D341Med (cell line): ENCODE results near the gene ZNF800.

Experiments
- DNase-seq: peaks from one replicate; pipeline ENCODE4 v3.0.0; 2012; ENCODE audit warnings: low spot score

Gene ZNF800

GRCh38 chr7:127390186-127390816 is 2.2 kb downstream of the ZNF800 start:
- no peak for DNase-seq

GRCh38 chr7:127389321-127389720 is 3.2 kb downstream of the ZNF800 start:
- DNase-seq: no peak

GRCh38 chr7:127387974-127388373 is 4.5 kb downstream of the ZNF800 start:
- no peak for DNase-seq

GRCh38 chr7:127383123-127383835 is 9.2 kb downstream of the ZNF800 start:
- no peak for DNase-seq

GRCh38 chr7:127382301-127383085 is 10.0 kb downstream of the ZNF800 start:
- DNase-seq: no peak

GRCh38 chr7:127380479-127380878 is 12.0 kb downstream of the ZNF800 start:
- DNase-seq: no peak

- no peak for DNase-seq
Observed at GRCh38 chr7:127379642-127380041, 12.9 kb downstream of the ZNF800 start.

- DNase-seq: no peak
Observed at GRCh38 chr7:127378537-127378936, 14.0 kb downstream of the ZNF800 start.

- DNase-seq: no peak
Observed at GRCh38 chr7:127377425-127377824, 15.1 kb downstream of the ZNF800 start.

- no peak for DNase-seq
Observed at GRCh38 chr7:127375631-127376030, 16.9 kb downstream of the ZNF800 start.

GRCh38 chr7:127367679-127368078 is 24.8 kb downstream of the ZNF800 start:
- no peak for DNase-seq

- no peak for DNase-seq
Observed at GRCh38 chr7:127366680-127367079, 25.8 kb downstream of the ZNF800 start.

GRCh38 chr7:127365957-127366315 is 26.6 kb downstream of the ZNF800 start:
- no peak for DNase-seq

GRCh38 chr7:127365164-127365956 is 27.1 kb downstream of the ZNF800 start:
- DNase-seq: no peak

- DNase-seq: no peak
Observed at GRCh38 chr7:127362364-127363027, 30.0 kb downstream of the ZNF800 start.

- no peak for DNase-seq
Observed at GRCh38 chr7:127361736-127362135, 30.8 kb downstream of the ZNF800 start.

GRCh38 chr7:127359011-127359410 is 33.5 kb downstream of the ZNF800 start:
- no peak for DNase-seq

GRCh38 chr7:127353897-127354296 is 38.6 kb downstream of the ZNF800 start:
- DNase-seq: no peak

- DNase-seq: no peak
Observed at GRCh38 chr7:127350586-127350985, 41.9 kb downstream of the ZNF800 start.

- DNase-seq: no peak
Observed at GRCh38 chr7:127349881-127350280, 42.6 kb downstream of the ZNF800 start.

- no peak for DNase-seq
Observed at GRCh38 chr7:127348247-127348631, 44.3 kb downstream of the ZNF800 start.
